ENCODE measurements around the gene GABARAP.

GABARAP gene

GRCh38 chr17:7207120-7208001 lies 34.9 kb downstream of the GABARAP start:
- no peak for DNase-seq (ENCODE audit: low read depth)

- no peak for DNase-seq (ENCODE audit: low read depth)
Measured at GRCh38 chr17:7205561-7205960, 36.7 kb downstream of the GABARAP start.

DNA sequence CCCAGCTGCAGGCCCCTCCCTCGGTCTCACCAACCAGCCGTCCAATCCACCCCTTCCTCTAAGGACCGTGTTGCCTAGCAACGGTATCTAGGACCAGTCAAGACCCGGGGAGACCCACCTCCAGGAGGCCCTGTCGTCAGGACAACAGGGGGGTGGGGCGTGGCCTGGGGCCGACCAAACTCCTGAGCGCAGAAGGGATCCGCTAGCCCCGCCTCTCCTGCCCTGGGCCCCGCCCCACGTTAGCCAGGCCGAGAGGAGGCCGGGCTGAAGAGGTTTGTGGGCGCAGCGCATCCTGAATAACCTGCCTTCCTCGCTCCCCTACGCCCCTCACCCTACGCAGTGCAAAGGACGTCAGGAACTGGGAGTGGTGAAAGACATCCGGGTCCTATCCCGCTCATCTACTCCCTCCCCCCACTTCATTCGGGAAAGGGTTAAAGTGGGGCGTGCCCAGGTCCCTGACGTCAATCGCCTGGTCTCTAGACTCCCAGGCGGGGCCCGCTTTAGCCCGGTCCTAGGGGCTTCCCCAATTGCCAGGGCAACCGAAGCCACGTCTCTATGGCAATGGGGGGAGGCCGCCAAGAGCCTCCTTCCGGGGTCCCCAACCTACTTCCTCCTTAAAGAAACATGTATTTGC lies 37.3 kb downstream of the GABARAP start:
- DNase-seq (ENCODE audit: low read depth): no peak

DNA sequence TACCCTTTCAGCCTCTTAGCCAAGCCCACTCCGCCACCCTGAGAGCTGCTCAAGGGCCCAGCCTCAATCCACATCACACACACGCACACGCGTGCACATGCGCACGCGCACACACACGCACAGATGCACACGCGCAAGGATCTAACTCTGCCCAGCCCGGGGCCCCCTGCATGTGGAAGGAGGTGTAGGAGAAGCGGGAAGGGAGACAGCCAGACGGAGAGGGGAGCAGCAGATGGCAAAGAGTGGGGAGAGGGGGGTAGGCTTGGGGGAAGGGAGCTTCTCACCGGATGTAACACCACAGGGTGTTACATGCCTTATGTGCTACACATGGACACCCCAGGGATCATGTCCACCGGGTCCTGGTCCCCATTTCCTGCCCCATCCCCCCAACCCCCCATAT lies 37.9 kb downstream of the GABARAP start:
- DNase-seq (ENCODE audit: low read depth): no peak

DNA sequence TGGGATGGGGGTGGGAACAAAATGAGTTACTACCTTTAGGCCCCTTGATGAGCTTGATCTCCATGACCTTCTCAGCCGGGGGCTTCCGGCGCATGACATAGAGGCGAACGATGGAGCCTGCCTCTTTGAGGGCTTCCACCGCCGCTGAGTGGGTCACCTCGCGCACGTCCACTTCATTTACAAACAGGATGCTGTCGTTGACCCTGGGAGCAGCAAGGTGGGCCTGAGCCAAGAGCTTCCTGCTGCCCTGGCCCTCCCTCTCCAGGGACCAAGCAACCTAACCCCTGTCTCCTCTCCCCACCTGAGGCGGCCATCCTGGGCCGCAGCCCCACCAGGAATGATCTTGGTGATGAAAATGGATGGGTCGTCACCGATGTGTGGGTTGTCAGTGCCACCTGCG lies 38.9 kb downstream of the GABARAP start:
- DNase-seq (ENCODE audit: low read depth): no peak

GRCh38 chr17:7196651-7197401 lies 45.4 kb downstream of the GABARAP start:
- DNase-seq (ENCODE audit: low read depth): no peak

GRCh38 chr17:7195971-7196370 lies 46.3 kb downstream of the GABARAP start:
- no peak for DNase-seq (ENCODE audit: low read depth)

DNA sequence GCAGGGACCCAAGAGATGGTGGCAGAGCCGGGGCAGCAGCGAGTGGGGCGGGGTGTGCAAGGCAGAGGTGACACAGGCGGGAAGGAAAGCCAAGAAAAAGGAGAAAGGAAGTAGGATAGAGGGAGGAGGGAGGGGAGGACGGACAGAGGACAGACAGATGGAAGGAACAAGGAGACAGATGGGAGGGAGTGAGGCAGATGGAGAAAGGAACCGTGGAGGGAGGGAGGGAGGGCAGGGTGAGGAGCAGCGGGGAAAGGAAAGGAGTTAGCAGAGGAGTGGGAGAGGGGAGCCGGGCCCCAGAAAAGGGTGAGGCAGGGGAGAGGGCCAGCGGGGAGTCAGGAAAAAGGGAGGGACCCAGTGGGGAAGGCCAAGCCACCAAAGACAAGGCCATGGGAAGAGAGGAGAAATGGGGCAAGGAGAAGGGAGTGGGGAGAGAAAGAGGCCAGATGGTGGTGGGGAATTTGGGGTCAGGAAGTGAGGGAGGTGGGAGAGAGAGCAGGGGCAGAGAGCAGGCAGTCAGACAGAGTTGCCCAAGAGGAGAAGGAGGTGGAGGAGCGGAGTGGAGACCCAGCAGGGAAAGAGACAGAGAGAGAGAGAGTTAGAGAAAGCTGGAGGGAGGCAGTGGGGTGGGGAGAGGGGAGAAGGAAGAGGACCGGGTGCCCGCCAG lies 49.8 kb downstream of the GABARAP start:
- DNase-seq (ENCODE audit: low read depth): no peak

DNA sequence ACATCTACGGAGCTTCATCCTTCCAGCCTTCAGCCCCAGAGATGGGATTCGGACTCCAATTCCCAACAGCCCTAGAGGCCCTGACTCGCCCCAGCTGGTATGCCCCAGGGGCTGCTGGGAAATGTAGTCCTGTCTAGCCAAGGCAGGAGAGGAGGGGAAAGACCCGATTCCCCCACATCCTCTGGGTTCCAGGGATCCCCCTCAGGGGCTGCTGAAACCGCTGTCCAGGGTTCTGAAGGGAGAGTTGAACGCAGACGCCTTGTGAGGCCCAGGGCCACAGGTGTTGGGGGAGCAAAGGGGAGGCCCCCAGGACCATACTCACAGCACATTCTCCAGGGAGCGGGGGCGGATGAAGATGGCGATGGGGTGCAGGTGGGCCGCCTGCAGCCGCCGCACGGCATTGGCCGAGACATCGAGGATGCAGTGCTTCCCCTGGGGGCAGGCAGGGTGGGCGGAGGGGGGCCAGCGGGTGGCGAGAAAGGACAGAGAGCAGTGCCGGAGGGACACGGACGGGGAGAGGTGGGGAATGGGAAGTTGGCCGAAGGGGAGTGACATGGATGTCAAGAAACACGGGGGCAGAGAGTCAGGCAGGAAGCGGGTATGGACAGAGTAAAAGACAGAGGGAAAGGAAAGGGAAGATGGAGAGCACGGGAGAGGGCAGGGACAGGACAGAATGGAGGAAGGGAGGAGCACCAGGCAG lies 50.5 kb downstream of the GABARAP start:
- no peak for DNase-seq (ENCODE audit: low read depth)

GRCh38 chr17:7191069-7191468 lies 51.2 kb downstream of the GABARAP start:
- DNase-seq (ENCODE audit: low read depth): no peak

- no peak for DNase-seq (ENCODE audit: low read depth)
Measured at GRCh38 chr17:7190276-7190917, 51.9 kb downstream of the GABARAP start.

All from CMK (cell line).